Karpas-422 (cell line): ENCODE data around the gene CRYBG1. TPM values are rescaled to one million over a fixed set of nuclear protein-coding genes. Genes with fewer than 3 reads are reported as not detected.

ENCODE experiments used
- DNase-seq: peaks from one replicate; pipeline ENCODE4 v3.0.0-alpha.2; 2015
- H2AFZ ChIP-seq: fragments of 200-600 bp; sonication (generic); 2 replicates; pipeline ENCODE4 v1.6.1; 2014; ENCODE audit warnings: antibody characterized with exemption, low read length, mixed read lengths
- H3K27ac ChIP-seq: fragments of 200-600 bp; sonication (generic); 2 replicates; pipeline ENCODE4 v1.5.1; 2014; ENCODE audit warnings: mild to moderate bottlenecking, low read length, moderate library complexity
- H3K27me3 ChIP-seq: fragments of 200-600 bp; sonication (generic); 2 replicates; pipeline ENCODE4 v1.6.1; 2014; ENCODE audit warnings: low read length, mixed read lengths
- H3K36me3 ChIP-seq: fragments of 200-600 bp; sonication (generic); 2 replicates; pipeline ENCODE4 v1.6.1; 2014; ENCODE audit warnings: low read length, mixed read lengths; ENCODE audit not compliant: insufficient read depth
- H3K4me1 ChIP-seq: fragments of 200-600 bp; sonication (generic); 2 replicates; pipeline ENCODE4 v1.6.1; 2014; ENCODE audit warnings: mild to moderate bottlenecking, low read length, mixed read lengths
- H3K4me2 ChIP-seq: fragments of 200-600 bp; sonication (generic); 2 replicates; pipeline ENCODE4 v1.6.1; 2014; ENCODE audit warnings: low read length, low read depth, mild to moderate bottlenecking; ENCODE audit not compliant: poor library complexity, severe bottlenecking
- H3K4me3 ChIP-seq: fragments of 200-600 bp; sonication (generic); 2 replicates; pipeline ENCODE4 v1.5.1; 2014; ENCODE audit warnings: mild to moderate bottlenecking, antibody characterized with exemption, low read length, mixed read lengths
- H3K79me2 ChIP-seq: fragments of 200-600 bp; sonication (generic); 2 replicates; pipeline ENCODE4 v1.6.1; 2014; ENCODE audit warnings: mild to moderate bottlenecking, low read length, mixed read lengths
- H3K9ac ChIP-seq: fragments of 200-600 bp; sonication (generic); 2 replicates; pipeline ENCODE4 v1.6.0; 2014; ENCODE audit warnings: low read length
- H3K9me2 ChIP-seq: fragments of 200-600 bp; sonication (generic), shearing (Covaris generic); replicated peaks from 2 replicates; pipeline ENCODE4 v1.6.0; 2014; ENCODE audit warnings: mild to moderate bottlenecking, low read length, moderate library complexity; ENCODE audit not compliant: insufficient read depth
- H3K9me3 ChIP-seq: fragments of 300-700, 200-600 bp; sonication (generic); 2 replicates; pipeline ENCODE4 v1.6.1; 2014; ENCODE audit warnings: low read length, mixed read lengths
- H4K20me1 ChIP-seq: fragments of 200-600 bp; sonication (generic); 2 replicates; pipeline ENCODE4 v1.6.1; 2014; ENCODE audit warnings: mild to moderate bottlenecking, antibody characterized with exemption, low read length, low read depth; ENCODE audit not compliant: insufficient read depth
- total RNA-seq: library from RNA; depleted of rRNA; stranded (reverse); fragments of >200 nt; shearing (Covaris generic); gene quantifications from 2 replicates; pipeline ENCODE4 v1.2.3, GENCODE V29; 2014; ENCODE audit warnings: low replicate concordance

Gene CRYBG1
- total RNA-seq, 1 experiment from 2014 or later, result 39.3 TPM

DNA sequence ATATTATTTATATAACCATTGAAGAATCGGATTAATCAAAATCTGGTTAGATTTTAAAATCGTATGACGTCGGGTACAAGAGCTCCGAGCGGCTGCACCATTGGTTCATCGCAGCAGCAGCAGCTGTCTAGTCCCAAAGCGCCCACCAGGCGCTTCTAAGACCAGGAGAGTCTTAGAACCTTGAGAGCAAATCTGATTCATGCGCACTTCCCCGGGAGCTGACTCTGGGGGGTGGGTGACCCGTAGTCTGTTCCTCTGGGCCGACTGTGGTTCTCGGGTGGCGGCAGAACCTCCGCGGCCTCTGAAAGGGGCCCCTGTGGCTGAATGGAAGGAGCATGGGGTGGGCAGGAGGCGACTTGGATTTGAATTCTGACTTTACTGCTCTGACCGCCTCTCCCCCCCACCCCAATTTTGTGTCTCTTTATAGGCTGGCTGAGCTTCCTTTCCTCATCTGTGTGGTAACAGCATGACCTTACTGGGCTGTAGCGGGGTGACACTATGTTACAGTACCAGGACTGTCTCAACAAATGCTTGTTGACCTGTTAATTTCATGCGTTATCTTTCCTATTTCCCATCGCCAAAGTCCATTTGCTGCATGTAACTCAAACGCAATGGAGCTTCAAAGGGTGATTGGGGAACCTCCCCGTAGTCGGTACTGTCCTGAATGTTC, 149.0 kb downstream of the CRYBG1 start:
- Histone ChIP-seq H3K9me2 (no peaks in the 10 kb centered on the region), H3K27me3 (no peaks in the 10 kb centered on the region), H2AFZ (peak overlapping the region; percentile 91; the same call in 1 of the 2 replicates), H3K4me2 (peak overlapping the region; percentile 74), H4K20me1 (no peaks in the 10 kb centered on the region), H3K4me3 (peak overlapping the region; percentile 81), H3K27ac (peak overlapping the region; percentile 48; the same call in 1 of the 2 replicates), H3K79me2 (peaks cover 23% of the 10 kb centered on the region), H3K9ac (peak overlapping the region; percentile 87), H3K9me3 (no peaks in the 10 kb centered on the region), H3K36me3 (no peaks in the 10 kb centered on the region), H3K4me1 (peaks cover 46% of the 10 kb centered on the region)
- DNase-seq, result peak; percentile 79

GRCh38 chr6:106510090-106510970, 149.8 kb downstream of the CRYBG1 start:
- Histone ChIP-seq H3K27ac (peak overlapping the region; percentile 93), H3K9me3 (no peaks in the 10 kb centered on the region), H3K9ac (peak overlapping the region; percentile 87), H3K4me1 (peaks cover 53% of the 10 kb centered on the region), H3K9me2 (no peaks in the 10 kb centered on the region), H2AFZ (peak overlapping the region; percentile 91), H3K36me3 (no peaks in the 10 kb centered on the region), H4K20me1 (no peaks in the 10 kb centered on the region), H3K27me3 (no peaks in the 10 kb centered on the region), H3K4me3 (peak overlapping the region; percentile 81), H3K4me2 (peak overlapping the region; percentile 74), H3K79me2 (peaks cover 30% of the 10 kb centered on the region)
- peak; percentile 96 for DNase-seq

DNA sequence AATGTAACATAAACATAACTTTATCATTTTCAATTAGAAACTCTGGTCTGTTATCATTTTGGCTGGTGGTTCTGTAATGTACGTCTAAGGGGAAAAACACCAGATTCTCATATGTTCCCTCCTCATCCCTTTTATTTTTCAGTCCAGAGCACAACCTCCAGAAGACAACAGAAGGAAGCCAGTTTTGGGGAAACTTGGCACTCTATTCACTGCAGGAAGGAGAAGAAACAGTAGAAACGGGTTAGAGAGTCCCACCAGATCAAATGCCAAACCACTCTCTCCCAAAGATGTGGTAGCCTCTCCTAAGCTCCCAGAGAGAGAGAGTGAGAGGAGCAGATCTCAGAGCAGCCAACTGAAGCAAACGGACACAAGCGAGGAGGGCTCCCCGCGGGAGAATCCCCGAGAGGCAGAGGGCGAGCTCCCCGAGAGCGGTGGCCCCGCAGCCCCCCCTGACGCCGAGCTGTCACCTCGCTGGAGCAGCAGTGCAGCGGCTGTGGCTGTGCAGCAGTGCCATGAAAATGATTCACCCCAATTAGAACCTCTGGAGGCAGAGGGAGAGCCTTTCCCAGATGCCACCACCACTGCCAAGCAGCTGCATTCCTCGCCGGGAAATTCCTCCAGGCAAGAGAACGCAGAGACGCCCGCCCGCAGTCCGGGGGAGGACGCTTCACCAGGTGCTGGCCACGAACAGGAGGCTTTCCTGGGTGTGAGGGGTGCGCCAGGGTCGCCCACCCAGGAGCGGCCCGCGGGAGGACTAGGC, 151.0 kb downstream of the CRYBG1 start:
- Histone ChIP-seq H3K27ac (peak overlapping the region; percentile 93), H3K4me1 (peaks cover 63% of the 10 kb centered on the region), H4K20me1 (no peaks in the 10 kb centered on the region), H3K9ac (peak overlapping the region; percentile 87), H3K79me2 (peaks cover 39% of the 10 kb centered on the region), H3K36me3 (no peaks in the 10 kb centered on the region), H3K4me2 (peak overlapping the region; percentile 74), H3K27me3 (no peaks in the 10 kb centered on the region), H2AFZ (peak overlapping the region; percentile 59; the same call in 1 of the 2 replicates), H3K4me3 (peak overlapping the region; percentile 81), H3K9me3 (no peaks in the 10 kb centered on the region), H3K9me2 (no peaks in the 10 kb centered on the region)
- DNase-seq, result peak; percentile 70

GRCh38 chr6:106512048-106512967, 151.8 kb downstream of the CRYBG1 start:
- H3K9me3 ChIP-seq, result no peaks in the 10 kb centered on the region
- peak overlapping the region; percentile 87 for H3K9ac ChIP-seq
- peak overlapping the region; percentile 81 for H3K4me3 ChIP-seq
- peak; percentile 88 for DNase-seq
- no peaks in the 10 kb centered on the region for H3K9me2 ChIP-seq
- peaks cover 45% of the 10 kb centered on the region for H3K79me2 ChIP-seq
- H3K4me1 ChIP-seq, result peaks cover 69% of the 10 kb centered on the region
- no peaks in the 10 kb centered on the region for H4K20me1 ChIP-seq
- peak overlapping the region; percentile 93 for H3K27ac ChIP-seq
- no peaks in the 10 kb centered on the region for H3K27me3 ChIP-seq
- H3K36me3 ChIP-seq, result no peaks in the 10 kb centered on the region
- H2AFZ ChIP-seq, result peak overlapping the region; percentile 59; the same call in 1 of the 2 replicates
- peak overlapping the region; percentile 74 for H3K4me2 ChIP-seq

GRCh38 chr6:106512968-106513574, 152.6 kb downstream of the CRYBG1 start:
- Histone ChIP-seq H3K4me2 (peak overlapping the region; percentile 74), H2AFZ (peak overlapping the region; percentile 59; the same call in 1 of the 2 replicates)

GRCh38 chr6:106513808-106514582, 153.5 kb downstream of the CRYBG1 start:
- H2AFZ ChIP-seq, result no peak overlapping the region
- H3K4me3 ChIP-seq, result peak overlapping the region; percentile 81
- peak overlapping the region; percentile 93 for H3K27ac ChIP-seq
- H3K9me2 ChIP-seq, result no peaks in the 10 kb centered on the region
- peak overlapping the region; percentile 87 for H3K9ac ChIP-seq
- peak overlapping the region; percentile 74 for H3K4me2 ChIP-seq
- peak; percentile 75 for DNase-seq
- peaks cover 62% of the 10 kb centered on the region for H3K79me2 ChIP-seq
- H3K4me1 ChIP-seq, result peaks cover 86% of the 10 kb centered on the region
- H4K20me1 ChIP-seq, result no peaks in the 10 kb centered on the region
- H3K36me3 ChIP-seq, result no peaks in the 10 kb centered on the region
- H3K27me3 ChIP-seq, result no peaks in the 10 kb centered on the region
- no peaks in the 10 kb centered on the region for H3K9me3 ChIP-seq

More at GRCh38 chr6:106512968-106513574, 152.6 kb downstream of the CRYBG1 start:
- Histone ChIP-seq H3K79me2 (peaks cover 52% of the 10 kb centered on the region), H3K9ac (peak overlapping the region; percentile 87), H3K27me3 (no peaks in the 10 kb centered on the region), H4K20me1 (no peaks in the 10 kb centered on the region), H3K4me1 (peaks cover 77% of the 10 kb centered on the region), H3K27ac (peak overlapping the region; percentile 93), H3K9me2 (no peaks in the 10 kb centered on the region), H3K4me3 (peak overlapping the region; percentile 81), H3K36me3 (no peaks in the 10 kb centered on the region), H3K9me3 (no peaks in the 10 kb centered on the region)
- DNase-seq, result peak; percentile 83
